Endothelial cell of umbilical vein (primary cell): ENCODE results near the gene RAB1B.

Experiments used
- CTCF ChIP-seq, 2 donors: IDR thresholded peaks; 1 replicate in 1 of 2; 2 replicates in 1 of 2; pipeline ENCODE4 v1.5.1; 2011; ENCODE audit warnings: low read length in 2 of 2, mild to moderate bottlenecking in 2 of 2, moderate library complexity in 2 of 2, control low read depth in 1 of 2, inconsistent platforms in 1 of 2, low read depth in 1 of 2; ENCODE audit not compliant: insufficient read depth in 1 of 2; ENCODE audit errors: extremely low read depth in 1 of 2
- EZH2 ChIP-seq: IDR thresholded peaks from 2 replicates; pipeline ENCODE4 v1.6.1; 2012; ENCODE audit warnings: borderline replicate concordance, low read depth, mild to moderate bottlenecking, moderate library complexity, low read length, inconsistent platforms; ENCODE audit not compliant: severe bottlenecking
- FOS ChIP-seq: IDR thresholded peaks from 2 replicates; pipeline ENCODE4 v1.6.1; 2011; ENCODE audit warnings: mild to moderate bottlenecking, low read length, moderate library complexity, borderline replicate concordance; ENCODE audit not compliant: insufficient read depth
- GATA2 ChIP-seq: IDR thresholded peaks from 2 replicates; pipeline ENCODE4 v1.7.0; 2011; ENCODE audit warnings: low read depth, mild to moderate bottlenecking, moderate library complexity, mixed read lengths, low read length; ENCODE audit not compliant: insufficient read length, insufficient read depth
- JUN ChIP-seq: IDR thresholded peaks from 2 replicates; pipeline ENCODE4 v1.6.1; 2011; ENCODE audit warnings: borderline replicate concordance, low read depth; ENCODE audit not compliant: insufficient read length, insufficient read depth
- MAX ChIP-seq: IDR thresholded peaks from 2 replicates; pipeline ENCODE4 v1.6.1; 2011; ENCODE audit not compliant: insufficient read depth, insufficient read length
- MYC ChIP-seq: IDR thresholded peaks from one replicate; pipeline ENCODE4 v1.6.1; 2011; ENCODE audit warnings: mild to moderate bottlenecking, low read depth, low read length
- POLR2A ChIP-seq: IDR thresholded peaks from 2 replicates; pipeline ENCODE4 v1.6.1; 2012; ENCODE audit warnings: low read depth, mild to moderate bottlenecking, control low read depth, low read length
- POLR2AphosphoS5 ChIP-seq: IDR thresholded peaks from 2 replicates; pipeline ENCODE4 v1.6.1; 2012; ENCODE audit warnings: low read depth, mild to moderate bottlenecking, control low read depth, low read length, moderate library complexity; ENCODE audit not compliant: insufficient read depth

- TF ChIP-seq POLR2AphosphoS5 (no peak), POLR2A (no peak), CTCF (IDR thresholded peaks at IDR 0.05; ENCODE audit: extremely low read depth in 1 of 2, insufficient read depth in 1 of 2, low read depth in 1 of 2, low read length in 2 of 2) (no peak), JUN (no peak), EZH2 (no peak), FOS (no peak), MAX (no peak), GATA2 (no peak), MYC (no peak)
These were observed 1.4 kb upstream of the RAB1B start for GRCh38 chr11:66267039-66267378.
